NCI-H1694 treated with DMSO at 0.1 percent for 48 hours (cell line): ENCODE data around the gene GDAP2.
A peak's percentile ranks its signal among the peaks of the same experiment; 100 is the strongest.

Source experiments
- DNase-seq: peaks from one replicate; lab custom pipeline; 2025; lab: John Stamatoyannopoulos, UW

Gene GDAP2

DNA sequence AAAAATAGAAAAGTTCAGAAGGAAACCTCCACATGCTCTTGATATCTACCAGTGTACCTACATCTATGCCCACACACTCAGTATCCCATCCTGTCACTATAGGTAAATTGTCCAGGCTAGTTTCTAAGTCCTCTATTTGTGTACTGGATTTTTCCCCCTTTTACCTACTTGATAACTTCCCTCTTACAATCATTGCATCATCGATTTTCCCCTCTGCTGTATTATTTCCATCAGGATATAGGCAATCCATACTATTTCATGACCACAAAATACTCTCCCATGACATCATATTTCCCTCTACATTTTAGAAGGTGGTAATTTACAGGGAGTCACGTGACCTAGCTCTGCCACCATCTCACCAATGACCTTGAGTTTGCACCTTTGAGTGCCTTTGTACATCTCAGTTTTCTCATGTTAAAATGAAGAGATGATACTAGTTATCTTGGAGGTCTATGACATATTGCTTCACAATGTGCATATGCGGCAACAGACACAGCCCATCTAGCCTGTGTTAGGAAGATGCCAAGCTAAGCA lies 88.2 kb downstream of the GDAP2 start:
- DNase-seq = no peak

DNA sequence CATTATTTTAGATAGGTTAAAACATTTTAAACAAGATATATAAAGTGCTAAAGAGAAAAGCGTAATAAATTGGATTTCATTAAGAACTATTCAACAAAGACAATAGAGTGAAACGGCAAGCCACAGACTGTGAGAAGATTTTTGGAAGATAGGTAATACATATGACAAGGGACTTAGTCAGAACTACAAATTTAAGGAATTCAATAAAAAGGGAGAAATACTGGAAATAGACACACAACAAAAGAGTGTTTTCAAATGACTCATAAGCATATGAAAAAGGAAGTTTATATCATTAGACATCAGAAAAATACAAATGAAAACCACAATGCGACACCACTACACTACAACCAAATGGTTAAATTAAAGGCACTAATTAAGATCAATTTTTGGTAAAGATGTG lies 90.5 kb downstream of the GDAP2 start:
- no peak for DNase-seq

DNA sequence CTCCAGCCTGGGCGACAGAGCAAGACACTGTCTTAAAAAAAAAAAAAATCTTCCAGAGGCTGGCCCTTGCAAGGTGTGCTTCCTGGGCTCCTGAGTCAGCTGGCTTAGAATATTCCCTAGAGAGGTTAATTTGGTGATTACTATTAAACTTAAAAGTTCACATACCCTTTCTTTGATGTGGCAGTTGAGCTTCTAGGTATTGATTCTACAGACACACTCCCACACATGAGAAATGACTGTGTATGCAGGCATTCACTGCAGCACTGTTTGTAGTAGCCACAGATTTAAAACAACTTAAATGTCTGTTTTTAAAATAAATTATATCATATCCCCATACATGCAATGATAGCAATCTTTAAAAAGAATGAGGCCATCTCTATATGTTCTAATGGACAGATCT lies 93.4 kb downstream of the GDAP2 start:
- DNase-seq = no peak

DNA sequence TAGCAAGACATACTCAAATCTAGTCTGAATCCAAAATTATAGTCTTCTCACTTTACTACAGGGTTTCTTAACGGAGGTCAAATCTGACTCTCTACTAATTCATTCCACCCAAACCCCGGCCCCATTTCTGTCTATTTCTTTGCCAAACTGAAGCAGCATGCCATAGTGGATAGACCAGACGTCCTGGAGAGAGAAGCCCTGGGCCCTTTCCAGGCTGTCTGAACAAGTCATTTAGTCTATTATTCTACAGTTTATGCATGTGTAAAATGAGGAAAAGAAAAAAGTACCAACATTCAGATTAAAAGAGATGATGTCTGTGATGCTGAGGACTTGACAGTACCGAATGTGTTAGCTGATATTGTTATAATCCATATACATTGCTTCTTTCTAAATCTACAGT lies 95.0 kb downstream of the GDAP2 start:
- no peak for DNase-seq

DNA sequence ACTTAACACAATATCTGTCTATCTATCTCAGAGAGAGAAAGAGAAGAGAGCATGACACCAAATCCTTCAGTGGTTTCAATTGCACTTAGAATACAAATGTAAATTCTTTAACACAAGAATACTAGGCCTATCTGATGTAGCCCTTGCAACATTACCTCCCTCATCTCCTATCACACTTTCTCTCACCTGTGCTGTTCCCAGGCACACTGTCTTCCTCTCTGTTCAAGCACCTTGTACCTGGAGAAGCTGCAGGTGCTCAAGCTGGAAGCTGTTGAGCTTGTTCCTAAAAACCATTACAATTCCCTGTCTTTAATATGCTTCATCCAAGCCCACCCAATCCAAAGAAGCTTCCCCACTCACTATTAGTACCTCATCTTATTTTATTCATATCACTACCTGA lies 97.0 kb downstream of the GDAP2 start:
- DNase-seq = no peak

DNA sequence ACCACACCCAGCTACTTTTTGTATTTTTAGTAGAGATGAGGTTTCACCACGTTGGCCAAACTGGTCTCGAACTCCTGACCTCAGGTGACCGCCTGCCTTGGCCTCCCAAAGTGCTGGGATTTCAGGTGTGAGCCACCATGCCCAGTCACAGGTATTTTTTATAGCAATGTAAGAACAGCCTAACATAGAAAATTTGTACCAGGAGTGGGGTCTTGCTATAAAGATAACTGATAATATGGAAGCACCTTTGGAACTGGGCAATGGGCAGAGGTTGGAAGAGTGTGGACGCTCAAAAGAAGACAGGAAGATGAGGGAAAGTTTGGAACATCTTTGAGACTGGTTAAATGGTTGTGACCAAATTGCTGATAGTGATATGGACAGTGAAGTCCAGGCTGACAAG lies 99.2 kb downstream of the GDAP2 start:
- no peak for DNase-seq

DNA sequence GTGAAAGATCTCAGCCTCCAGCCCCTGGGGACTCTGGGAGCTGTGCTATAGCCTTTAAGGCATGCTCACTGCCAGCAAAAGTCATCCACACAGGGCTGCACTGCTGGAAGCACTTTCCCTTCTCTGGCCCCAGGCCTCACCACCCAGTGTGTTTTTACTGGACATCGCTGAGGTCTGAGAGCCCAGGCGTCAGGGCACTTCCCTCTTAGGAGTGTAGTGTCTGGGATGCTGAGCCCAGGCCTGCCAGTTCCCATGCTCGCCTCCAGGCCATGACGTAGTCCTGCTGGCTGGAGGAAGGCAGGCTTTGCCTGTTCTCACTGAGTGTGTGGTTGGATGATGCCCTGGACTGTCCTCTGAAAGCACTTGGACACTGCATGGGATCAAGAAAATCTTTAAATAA lies 101.2 kb downstream of the GDAP2 start:
- no peak for DNase-seq

DNA sequence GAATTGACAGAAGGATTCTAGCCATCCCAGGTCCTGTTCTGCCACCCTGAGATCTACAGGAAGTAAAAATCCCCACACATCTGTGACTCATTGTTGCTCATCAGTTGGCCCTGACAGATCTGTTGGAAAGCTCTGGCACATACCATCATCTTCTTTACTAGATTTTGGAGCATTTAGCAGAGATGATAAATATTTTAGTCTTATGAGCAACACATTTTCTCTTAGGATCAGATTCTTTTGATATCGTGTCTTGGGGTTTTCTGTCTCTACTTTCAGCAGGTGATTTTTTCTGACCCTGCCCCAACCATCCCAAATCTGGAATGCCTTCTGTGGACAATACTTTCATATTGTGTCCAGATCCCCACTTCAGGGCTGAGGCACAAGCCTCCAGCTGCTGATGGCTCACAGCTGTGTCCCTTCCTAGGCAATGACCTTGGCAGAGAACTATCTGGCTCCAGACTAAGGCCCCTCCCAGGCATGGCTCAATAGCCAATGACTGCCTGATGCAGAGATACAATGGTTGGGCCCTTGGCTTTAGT lies 102.8 kb downstream of the GDAP2 start:
- peak; percentile 5 for DNase-seq

DNA sequence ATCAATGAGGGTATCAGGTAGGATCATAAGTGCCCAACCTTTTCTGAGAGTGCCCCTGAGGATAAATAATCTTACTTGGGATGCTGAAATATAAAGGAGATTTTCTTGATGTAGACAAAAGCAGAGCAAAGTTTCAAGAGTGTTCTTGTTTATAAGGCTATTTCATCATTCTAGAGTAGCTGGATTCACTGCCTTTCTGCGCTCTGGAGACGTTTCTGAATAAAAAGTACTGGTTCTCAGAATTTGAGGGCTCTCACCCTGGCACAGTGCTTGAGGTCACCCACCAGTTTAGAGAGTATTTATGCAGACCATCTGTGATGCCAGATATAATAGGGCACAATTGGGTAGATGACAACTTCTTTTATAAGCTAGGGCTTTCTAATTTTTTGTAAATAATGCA lies 103.3 kb downstream of the GDAP2 start:
- DNase-seq = no peak

DNA sequence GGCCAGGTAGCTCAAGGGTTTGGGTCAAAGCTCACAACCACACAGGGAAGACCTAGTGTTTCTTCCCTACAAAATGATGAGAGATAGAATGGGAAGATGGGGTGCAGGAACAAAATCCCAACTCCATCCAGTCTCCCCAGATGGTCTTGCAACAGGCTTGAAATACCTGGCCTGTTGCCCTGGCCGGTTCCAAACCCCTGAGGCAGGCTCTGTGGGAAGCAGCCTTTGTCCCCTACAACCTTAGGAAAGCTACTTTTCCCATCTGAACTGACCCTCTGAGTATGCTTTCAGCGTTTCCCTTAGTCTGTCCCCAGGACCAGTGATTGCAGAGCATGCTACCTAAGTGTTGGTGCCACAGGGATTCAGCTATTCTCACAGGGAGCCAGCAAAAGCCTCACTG lies 104.0 kb downstream of the GDAP2 start:
- no peak for DNase-seq

DNA sequence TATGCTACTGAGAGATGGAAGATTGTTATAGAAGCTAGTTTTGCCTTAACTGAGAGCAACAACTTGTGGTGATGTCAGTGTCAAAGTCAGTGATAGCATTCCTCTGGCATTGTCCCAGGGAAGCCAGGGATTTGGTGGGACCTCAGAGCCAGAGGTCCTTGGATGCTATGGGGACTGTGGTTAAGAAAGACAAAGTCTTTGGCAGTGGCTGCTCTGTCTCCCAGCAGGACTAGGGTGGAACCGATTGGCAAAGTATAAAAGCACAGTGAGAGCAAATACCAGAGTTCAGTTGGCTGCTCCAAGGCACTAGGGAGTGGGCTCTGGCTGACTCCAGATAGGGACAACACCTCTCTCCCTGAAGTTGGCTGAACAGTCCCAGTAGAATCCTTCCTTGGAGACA lies 104.8 kb downstream of the GDAP2 start:
- no peak for DNase-seq

DNA sequence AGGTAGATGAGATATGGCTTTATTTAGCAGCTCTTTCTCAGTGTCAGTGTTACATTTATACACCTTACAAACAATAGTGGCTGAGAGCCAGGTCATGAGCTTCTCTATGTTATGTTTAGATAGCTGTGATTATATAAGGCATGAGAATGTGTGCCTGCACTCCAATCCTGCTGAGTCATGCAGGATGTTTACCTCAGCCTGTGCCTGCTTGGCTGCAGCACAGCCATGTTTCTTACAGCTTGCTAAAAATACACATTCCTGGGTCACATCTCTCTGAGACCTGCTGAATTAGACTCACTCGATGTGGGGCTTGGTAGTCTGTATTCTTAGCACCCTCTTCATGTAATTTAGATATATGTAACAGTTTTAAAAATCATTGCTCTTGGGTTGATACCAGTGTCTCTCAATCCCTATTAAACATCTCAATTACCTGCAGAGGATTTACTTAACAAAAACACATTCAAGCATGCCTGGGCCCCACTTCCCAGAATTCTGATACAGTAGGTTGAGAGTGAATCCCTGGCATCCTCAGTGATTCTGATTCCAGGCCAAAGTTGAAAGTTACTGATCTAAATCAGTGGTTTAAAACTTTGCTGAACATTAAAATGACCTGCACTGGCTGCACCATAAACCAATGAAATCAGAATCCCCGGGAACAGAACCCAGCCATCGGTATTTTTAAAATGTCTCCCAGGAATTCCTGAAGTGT lies 107.5 kb downstream of the GDAP2 start:
- DNase-seq = no peak

DNA sequence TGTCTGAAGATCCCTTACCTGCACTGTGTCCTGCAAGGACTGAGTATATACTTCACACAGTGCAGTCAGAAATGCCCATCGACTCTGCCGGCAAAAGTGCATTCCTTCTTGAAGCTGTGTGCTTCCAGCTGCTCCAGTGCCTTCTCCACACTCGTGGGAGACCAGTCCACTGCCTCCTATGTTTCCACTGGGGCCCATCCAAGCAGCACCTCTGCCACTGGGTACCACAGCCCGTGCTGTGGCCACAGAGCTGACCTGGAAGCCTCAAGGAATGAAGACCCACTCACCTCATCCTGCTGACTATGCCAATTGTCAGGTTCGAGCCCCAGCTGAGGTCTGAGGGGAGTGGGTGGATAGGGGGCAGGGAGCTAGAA lies 108.1 kb downstream of the GDAP2 start:
- DNase-seq = no peak

DNA sequence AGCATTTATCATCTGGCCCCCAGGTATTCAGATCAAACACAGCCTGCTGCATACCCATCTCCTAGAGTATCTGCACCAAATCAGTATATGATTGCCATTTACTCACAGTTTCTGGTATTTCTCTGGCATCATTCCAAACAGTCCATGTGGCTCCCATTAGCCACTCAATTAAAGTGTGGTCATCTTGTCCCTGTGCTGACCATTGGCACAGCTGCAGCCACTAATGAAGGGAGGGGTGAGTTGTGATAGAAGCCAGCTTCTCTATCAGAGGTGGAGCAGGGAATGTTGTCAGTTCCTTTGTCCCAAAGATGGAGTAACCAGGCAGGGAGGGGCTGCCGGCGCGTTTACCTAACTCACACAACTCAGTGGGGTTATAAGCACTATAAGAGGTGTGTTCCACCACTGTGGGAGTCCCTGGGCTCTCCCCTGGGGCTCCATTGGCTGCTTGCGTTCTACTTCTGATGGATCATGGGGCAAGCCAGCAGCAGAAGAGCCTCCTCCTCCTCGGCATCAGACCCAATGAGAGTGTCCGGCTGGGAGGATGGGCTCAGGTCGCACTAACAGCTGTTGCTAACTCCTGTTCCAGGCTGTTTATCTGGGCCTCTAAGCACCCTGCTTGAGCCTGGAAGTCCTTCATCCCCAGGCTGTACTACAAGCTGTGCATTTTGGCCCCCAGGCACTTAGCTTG lies 108.6 kb downstream of the GDAP2 start:
- DNase-seq = no peak

DNA sequence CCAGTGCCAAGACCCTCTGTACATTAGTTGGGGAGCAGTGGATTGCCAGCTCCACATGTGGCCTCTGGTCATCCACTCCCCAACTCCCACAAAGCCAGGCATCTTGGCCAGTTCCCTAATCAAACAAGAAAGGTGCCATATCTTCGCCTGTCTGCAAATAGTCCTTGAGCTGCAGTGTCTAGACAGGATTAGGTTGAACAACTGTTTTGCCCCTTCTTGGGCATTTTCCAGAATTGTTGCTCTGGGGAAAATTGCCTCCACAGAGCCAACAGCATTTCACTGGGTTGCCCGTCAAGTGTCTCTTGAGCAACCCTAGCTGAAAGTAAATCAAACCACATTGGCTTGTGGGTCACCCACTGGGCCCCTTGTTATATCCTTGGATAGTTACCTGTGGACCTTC lies 109.3 kb downstream of the GDAP2 start:
- no peak for DNase-seq

DNA sequence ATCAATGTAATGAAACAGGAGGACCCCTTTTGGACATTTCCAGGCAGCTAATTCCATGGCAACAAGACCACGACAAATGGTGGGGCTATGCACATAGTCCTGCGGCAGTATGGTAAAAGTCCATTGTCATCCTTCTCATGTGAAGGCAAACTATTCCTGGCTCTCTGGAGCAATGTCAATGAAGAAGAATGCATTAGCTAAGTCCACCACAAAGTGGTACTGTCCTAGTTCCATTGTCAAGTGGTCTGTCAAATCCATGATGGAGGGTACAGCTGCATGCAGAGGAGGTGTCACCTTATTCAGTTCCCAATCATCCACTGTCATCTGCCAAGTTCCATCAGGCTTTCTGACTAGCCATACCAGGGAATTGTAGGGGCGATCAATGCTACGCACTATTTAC lies 110.1 kb downstream of the GDAP2 start:
- DNase-seq = no peak

DNA sequence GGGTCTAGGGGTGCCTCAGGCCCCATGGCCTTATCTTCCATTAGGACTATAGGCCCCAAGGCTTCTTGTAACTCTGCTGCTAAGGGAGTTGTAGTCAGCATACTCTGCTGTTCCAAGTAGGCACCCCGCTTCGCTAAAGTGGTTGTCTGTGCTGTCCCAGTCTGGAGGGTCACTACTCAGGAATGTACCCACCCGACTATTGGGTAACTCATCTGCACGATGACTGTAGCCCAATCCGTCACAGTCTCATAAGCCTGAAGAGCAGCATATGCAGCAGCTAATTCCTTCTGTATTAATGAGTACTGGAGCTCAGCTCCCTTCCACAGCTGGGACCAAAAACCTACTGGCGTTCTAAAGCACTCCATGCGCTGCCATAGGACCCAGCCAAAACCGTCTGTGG lies 111.0 kb downstream of the GDAP2 start:
- no peak for DNase-seq

DNA sequence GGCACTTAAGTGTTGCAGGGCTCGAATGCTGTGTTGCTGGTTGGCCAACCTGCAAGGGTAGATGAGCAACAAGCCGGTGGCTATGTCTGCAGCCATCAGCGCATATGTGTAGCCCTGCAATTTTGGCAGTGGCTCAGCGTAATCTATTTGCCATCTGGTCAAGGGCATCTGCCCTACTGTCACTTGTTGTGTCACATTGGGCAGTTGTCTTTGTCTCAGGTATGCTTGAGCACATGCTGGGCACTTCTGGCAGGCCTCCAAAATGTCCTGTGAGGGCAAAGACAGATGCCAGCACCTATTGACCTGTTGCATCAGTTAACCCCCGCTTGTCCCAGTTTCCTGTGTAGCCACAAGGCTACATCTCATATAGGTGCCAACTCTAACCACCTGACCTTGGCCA lies 111.8 kb downstream of the GDAP2 start:
- peak; percentile 54 for DNase-seq

DNA sequence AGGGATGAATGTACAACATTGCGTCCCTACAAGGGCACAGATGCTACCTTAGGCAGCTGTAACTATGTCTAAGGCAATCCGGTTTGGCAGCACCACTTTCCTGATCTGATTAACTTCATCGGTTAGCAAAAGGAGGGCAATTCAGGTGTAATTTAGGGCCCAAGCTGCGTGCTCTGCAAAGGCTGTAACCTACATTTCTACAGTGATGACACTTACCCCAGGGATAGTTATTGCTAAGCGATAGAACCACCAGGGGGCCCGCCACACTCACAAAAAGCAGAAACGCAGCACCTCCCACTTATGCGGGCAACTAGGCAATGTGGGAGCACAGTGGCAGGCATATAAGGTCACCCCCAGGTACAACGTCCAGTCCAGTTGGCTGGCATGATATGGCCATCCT lies 113.5 kb downstream of the GDAP2 start:
- peak; percentile 19 for DNase-seq

DNA sequence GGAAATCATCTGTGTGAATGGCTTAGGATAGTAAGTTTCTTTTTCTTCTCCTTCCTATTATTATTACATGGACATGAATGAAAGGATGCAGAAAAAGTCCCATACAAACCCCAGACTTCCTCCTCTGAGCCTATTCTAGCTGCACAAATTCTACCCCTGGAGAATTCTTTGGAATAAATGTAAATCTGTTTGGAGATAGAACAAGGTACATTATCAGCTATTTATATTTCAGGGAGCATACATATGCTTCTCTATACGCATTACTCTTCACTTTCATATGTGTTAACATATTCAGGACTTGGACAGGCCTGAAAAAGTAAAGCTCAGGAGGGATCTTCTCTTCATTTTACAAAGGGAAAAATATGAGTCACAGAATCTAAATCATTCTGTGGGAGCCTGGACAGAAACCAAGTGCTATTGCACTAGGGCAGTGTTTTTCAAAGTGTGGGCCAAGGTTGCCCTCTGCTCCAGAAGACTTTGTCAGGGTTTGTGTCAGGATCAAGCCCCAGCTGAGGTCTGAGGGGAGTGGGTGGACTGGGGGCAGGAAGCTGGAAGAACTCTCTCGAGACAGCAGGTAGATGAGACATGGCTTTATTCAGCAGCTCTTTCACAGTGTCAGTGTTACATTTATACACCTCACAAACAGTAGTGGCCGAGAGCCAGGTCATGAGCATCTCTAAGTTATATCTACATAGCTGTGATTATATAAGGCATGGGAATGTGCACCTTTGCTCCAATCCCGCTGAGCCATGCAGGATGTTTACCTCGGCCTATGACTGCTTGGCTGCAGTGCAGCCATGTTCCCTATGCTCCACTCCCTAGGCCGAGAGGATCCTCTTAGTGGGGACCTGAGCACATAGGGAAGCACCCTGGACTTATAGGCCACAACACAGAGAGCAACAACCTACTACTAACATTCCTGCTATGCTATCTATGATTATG lies 114.3 kb downstream of the GDAP2 start:
- DNase-seq = no peak
